Activated naive CD4-positive, alpha-beta T cell treated with anti-CD3 and anti-CD28 coated beads for 36 hours (primary cell): Measurements from ENCODE around the gene RNF34. TPM values are rescaled to one million over a fixed set of nuclear protein-coding genes. Genes with fewer than 3 reads are reported as not detected.

Source experiments
- CTCF ChIA-PET: fragments of 350-600 bp; sonication (Branson Sonifier 250); formaldehyde crosslinking; loops from one replicate; lab custom pipeline; 2021; ENCODE audit warnings: antibody characterized with exemption; lab: Charles Lee
- DNase-seq: peaks from one replicate; pipeline ENCODE4 v3.0.0-alpha.2; 2020
- H3K27ac Mint-ChIP-seq: one replicate; pipeline ENCODE4 v1.8.0; 2021; ENCODE audit warnings: mild to moderate bottlenecking, mixed read lengths
- H3K27me3 Mint-ChIP-seq: one replicate; pipeline ENCODE4 v1.8.0; 2021; ENCODE audit warnings: low read depth, mixed read lengths
- H3K36me3 Mint-ChIP-seq: one replicate; pipeline ENCODE4 v1.8.0; 2021; ENCODE audit warnings: low read depth, mixed read lengths
- H3K4me1 Mint-ChIP-seq: one replicate; pipeline ENCODE4 v1.8.0; 2021; ENCODE audit warnings: low read depth, mixed read lengths
- H3K4me3 Mint-ChIP-seq: one replicate; pipeline ENCODE4 v1.8.0; 2021; ENCODE audit warnings: mild to moderate bottlenecking, moderate library complexity, mixed read lengths
- H3K9me3 Mint-ChIP-seq: one replicate; pipeline ENCODE4 v1.8.0; 2021; ENCODE audit warnings: mixed read lengths
- intact Hi-C: fragments of 100-400 bp; cut with micrococcal nuclease; formaldehyde crosslinking; loops from one replicate; pipeline ENCODE4 v1.15.1; 2023
- total RNA-seq, 2 experiments: library from RNA; stranded (reverse); gene quantifications; one replicate each; pipeline ENCODE4 v1.2.3, GENCODE V29; 2021

Gene RNF34
- total RNA-seq, 2 experiments from 2014 or later = 54.1 to 57.0 TPM

DNA sequence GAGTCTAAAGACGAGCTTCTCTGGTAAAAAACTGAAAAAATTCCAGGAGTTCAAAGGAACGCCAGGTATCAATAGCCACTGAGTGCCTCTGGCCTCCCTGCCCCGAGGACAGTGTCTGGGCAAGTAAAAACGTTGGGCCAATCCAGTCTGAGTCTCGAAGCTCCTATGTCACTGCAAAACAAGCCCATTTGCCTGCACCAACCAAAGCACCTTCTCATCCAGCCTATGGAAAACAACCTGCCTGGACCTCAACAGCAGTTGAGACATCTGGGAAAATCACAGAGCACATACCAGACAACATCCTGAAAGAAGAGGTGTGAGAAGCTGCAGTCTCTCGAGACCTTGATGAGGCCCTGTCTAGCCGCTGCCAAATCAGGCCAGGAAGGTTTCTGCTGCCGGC lies 56.6 kb downstream of the RNF34 start:
- intact Hi-C loops = no loop called here
- CTCF ChIA-PET = interaction anchor here (0.6 to 9.2 kb wide), 5 partner anchors 14 to 484 kb away, joined by 3 to 65 read pairs (median 3); no protein-coding TSS in a partner anchor
- Mint-ChIP-seq H3K9me3 (no peaks in the 10 kb centered on the region), H3K4me1 (peaks cover 38% of the 10 kb centered on the region), H3K4me3 (no peak overlapping the region), H3K36me3 (no peaks in the 10 kb centered on the region), H3K27ac (no peak overlapping the region), H3K27me3 (no peaks in the 10 kb centered on the region)
- no peak for DNase-seq

DNA sequence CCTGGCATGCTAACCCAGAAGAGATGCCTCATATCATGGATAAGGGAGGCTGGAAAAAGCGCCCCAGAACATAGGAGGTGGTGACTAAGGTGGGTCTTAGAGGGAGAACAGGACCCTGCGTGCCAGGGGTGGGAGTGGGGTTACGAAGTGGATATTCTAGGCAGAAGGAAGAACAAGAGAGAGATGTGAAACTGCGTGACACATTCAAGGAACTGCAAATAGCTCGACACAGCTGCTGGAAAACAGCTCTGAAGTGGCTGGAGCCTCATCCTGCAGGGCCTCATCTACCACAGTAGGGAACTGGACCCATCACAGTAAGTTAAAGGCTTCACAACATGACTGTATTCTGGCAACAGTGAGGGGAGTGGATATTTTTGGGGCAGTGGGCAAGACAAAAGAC lies 61.1 kb downstream of the RNF34 start:
- CTCF ChIA-PET = interaction anchor here (0.8 to 1.0 kb wide), 3 partner anchors 34 to 126 kb away, joined by 3 to 5 read pairs (median 4); no protein-coding TSS in a partner anchor
- H3K4me1 Mint-ChIP-seq = peaks cover 55% of the 10 kb centered on the region
- no peaks in the 10 kb centered on the region for H3K27me3 Mint-ChIP-seq
- H3K27ac Mint-ChIP-seq = no peak overlapping the region
- DNase-seq = peak; percentile 21
- no peaks in the 10 kb centered on the region for H3K9me3 Mint-ChIP-seq
- H3K36me3 Mint-ChIP-seq = peaks cover 1% of the 10 kb centered on the region
- intact Hi-C loops = loop anchor here (10.0 kb wide), 1 partner anchor 224 kb away; no protein-coding TSS in a partner anchor
- no peak overlapping the region for H3K4me3 Mint-ChIP-seq

DNA sequence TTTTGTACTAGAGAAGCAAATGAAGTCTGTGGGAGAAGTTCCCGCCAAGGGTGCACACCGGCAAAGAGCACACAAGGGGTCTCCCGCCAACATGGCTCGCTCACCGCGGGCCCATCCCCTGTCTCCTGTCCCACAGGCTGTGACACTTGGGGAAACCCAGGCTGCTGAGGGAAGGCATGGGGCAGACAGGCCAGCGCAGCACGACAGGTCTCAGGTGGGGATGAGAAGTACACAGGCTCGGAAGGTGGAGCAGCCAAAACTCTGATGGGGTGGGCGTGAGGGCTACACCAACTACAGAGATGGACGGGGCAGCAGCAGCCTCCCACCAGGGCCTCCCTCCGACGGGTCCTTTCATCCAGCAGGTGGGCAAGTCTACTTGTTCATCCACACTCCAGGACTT lies 64.4 kb downstream of the RNF34 start:
- H3K4me1 Mint-ChIP-seq = peaks cover 46% of the 10 kb centered on the region
- CTCF ChIA-PET = interaction anchor here (0.7 to 1.4 kb wide), 3 partner anchors 14 to 21 kb away, joined by 3 to 7 read pairs (median 3); no protein-coding TSS in a partner anchor
- no peak overlapping the region for H3K27ac Mint-ChIP-seq
- no peaks in the 10 kb centered on the region for H3K27me3 Mint-ChIP-seq
- intact Hi-C loops = loop anchor here (10.0 kb wide), 1 partner anchor 220 kb away; no protein-coding TSS in a partner anchor
- DNase-seq = no peak
- H3K4me3 Mint-ChIP-seq = no peak overlapping the region
- H3K9me3 Mint-ChIP-seq = no peaks in the 10 kb centered on the region
- H3K36me3 Mint-ChIP-seq = peaks cover 3% of the 10 kb centered on the region

- no peaks in the 10 kb centered on the region for H3K27me3 Mint-ChIP-seq
Observed at GRCh38 chr12:121465921-121466793, 66.2 kb downstream of the RNF34 start.

DNA sequence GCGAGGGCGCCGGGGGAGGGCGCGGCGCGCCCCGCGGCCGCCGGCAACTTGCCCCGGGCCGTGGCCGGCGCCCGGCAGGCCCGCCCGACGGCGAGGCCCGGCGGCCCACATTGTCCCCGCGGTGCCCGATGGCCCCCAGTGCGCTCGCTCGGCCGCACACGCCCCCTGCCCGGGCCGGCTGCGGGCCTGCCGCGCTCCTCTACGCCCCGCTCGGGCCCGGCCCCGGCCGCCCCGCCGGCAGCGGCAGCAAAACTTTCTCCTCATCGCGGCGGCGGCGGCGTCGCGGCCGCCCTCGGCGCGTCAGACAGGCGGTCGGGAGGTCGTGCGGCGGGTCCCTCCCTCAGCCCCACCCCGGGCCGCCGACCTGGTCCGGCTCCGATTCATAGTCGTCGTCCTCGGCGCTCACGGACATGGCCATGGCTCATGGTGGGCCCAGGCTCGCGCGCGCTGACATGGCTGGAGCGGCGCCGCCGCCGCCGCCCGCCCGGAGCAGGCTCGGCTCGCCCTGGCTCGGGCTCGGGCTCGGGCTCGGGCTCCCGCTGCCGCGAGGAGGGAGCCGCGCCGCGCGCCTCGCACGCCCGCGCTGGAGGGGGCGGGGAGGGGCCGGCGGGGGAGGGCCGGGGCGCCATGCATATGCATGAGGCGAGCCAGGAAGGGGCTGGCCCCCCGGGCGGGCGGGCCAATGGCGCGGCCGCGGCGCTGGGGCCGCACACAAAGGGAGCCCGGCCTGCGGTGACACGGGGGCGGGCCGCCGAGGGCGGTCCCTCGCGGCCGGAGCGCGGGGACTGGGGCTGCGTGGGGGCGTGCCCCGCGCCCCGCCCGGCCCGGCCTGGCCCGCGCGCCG lies 67.1 kb downstream of the RNF34 start:
- peaks cover 20% of the 10 kb centered on the region for H3K4me1 Mint-ChIP-seq
- peak; percentile 87 for DNase-seq
- H3K4me3 Mint-ChIP-seq = peak overlapping the region; percentile 43
- CTCF ChIA-PET = no interaction called here
- intact Hi-C loops = loop anchor here (1.0 to 10.0 kb wide), 6 partner anchors 67 to 780 kb away; partner anchors contain the start of genes MLEC, PSMD9 and RNF34
- no peaks in the 10 kb centered on the region for H3K27me3 Mint-ChIP-seq
- H3K36me3 Mint-ChIP-seq = peaks cover 3% of the 10 kb centered on the region
- no peak overlapping the region for H3K27ac Mint-ChIP-seq
- no peaks in the 10 kb centered on the region for H3K9me3 Mint-ChIP-seq

More at GRCh38 chr12:121465921-121466793, 66.2 kb downstream of the RNF34 start:
- CTCF ChIA-PET = interaction anchor here (1.2 to 1.3 kb wide), 2 partner anchors 11 to 23 kb away, joined by 6 to 7 read pairs; no protein-coding TSS in a partner anchor
- peaks cover 29% of the 10 kb centered on the region for H3K4me1 Mint-ChIP-seq
- H3K4me3 Mint-ChIP-seq = peak overlapping the region; percentile 97
- DNase-seq = peak; percentile 34
- H3K36me3 Mint-ChIP-seq = peaks cover 3% of the 10 kb centered on the region
- intact Hi-C loops = loop anchor here (2.0 to 10.0 kb wide), 4 partner anchors 71 to 779 kb away; partner anchors contain the start of gene MLEC
- H3K9me3 Mint-ChIP-seq = no peaks in the 10 kb centered on the region
- peak overlapping the region; percentile 81 for H3K27ac Mint-ChIP-seq

DNA sequence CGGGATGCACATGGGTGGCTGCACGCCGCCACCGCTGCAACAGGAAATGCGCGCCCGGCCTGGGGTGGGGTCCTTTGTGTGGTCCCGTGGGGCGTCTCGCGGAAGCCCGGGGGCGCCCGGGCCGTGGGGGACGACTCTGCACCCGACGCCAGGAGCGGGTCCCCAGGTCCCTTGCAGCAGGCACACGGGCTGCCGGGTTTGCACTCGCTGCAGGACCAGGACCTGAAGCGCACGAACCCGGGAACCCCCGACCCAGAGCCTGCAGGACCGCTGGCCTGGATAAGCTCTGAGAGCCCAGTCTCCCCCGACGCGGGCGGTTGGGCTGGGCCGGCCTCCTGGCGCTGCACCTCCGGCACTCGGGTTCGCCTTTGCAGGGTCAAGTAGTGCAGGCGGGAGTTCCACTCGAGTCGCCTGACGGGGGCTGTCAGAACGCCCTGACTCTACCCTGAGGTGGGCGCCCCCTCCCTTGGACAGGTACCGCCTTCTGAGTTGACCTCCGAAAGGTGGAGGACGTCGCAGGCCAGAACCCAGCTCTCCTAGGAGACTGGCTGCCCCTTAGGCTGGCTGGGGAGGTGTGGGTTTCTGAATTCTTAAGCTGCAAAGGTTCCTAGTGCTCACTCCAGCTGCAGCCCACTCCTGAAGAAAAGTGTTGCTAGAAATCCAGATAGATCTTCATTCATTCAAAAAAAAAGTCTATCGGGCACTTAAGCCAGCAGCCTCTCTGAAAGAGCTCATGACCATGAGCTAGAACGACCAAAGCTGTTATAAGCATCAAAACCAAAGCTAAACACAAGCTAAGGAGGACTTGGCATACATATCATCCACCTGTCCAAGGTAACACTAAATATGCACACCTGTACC lies 68.0 kb downstream of the RNF34 start:
- Mint-ChIP-seq H3K27me3 (no peaks in the 10 kb centered on the region), H3K4me1 (peaks cover 19% of the 10 kb centered on the region), H3K9me3 (no peaks in the 10 kb centered on the region), H3K36me3 (peaks cover 3% of the 10 kb centered on the region), H3K27ac (no peak overlapping the region), H3K4me3 (peak overlapping the region; percentile 47)
- DNase-seq = no peak
- intact Hi-C loops = loop anchor here (1.0 to 10.0 kb wide), 6 partner anchors 68 to 781 kb away; partner anchors contain the start of genes MLEC, PSMD9 and RNF34
- CTCF ChIA-PET = interaction anchor here (0.8 to 1.3 kb wide), 4 partner anchors 9 to 32 kb away, joined by 3 to 6 read pairs (median 4); no protein-coding TSS in a partner anchor

GRCh38 chr12:121468499-121468801 lies 68.5 kb downstream of the RNF34 start:
- peak overlapping the region; percentile 1 for H3K4me3 Mint-ChIP-seq
- H3K36me3 Mint-ChIP-seq = peaks cover 3% of the 10 kb centered on the region
- H3K27ac Mint-ChIP-seq = no peak overlapping the region
- peaks cover 19% of the 10 kb centered on the region for H3K4me1 Mint-ChIP-seq
- intact Hi-C loops = loop anchor here (5.0 to 10.0 kb wide), 2 partner anchors 216 to 304 kb away; no protein-coding TSS in a partner anchor
- DNase-seq = no peak
- no peaks in the 10 kb centered on the region for H3K9me3 Mint-ChIP-seq
- CTCF ChIA-PET = interaction anchor here (0.8 to 1.3 kb wide), 4 partner anchors 9 to 31 kb away, joined by 3 to 6 read pairs (median 4); no protein-coding TSS in a partner anchor
- H3K27me3 Mint-ChIP-seq = no peaks in the 10 kb centered on the region

- Mint-ChIP-seq H3K36me3 (peaks cover 3% of the 10 kb centered on the region), H3K4me3 (no peak overlapping the region), H3K27me3 (no peaks in the 10 kb centered on the region), H3K9me3 (no peaks in the 10 kb centered on the region), H3K27ac (no peak overlapping the region), H3K4me1 (peaks cover 6% of the 10 kb centered on the region)
- intact Hi-C loops = no loop called here
- CTCF ChIA-PET = no interaction called here
- no peak for DNase-seq
Observed at GRCh38 chr12:121470751-121471150, 70.8 kb downstream of the RNF34 start.

- no peak overlapping the region for H3K27ac Mint-ChIP-seq
- H3K9me3 Mint-ChIP-seq = no peaks in the 10 kb centered on the region
- intact Hi-C loops = no loop called here
- CTCF ChIA-PET = no interaction called here
- H3K4me3 Mint-ChIP-seq = no peak overlapping the region
- no peaks in the 10 kb centered on the region for H3K36me3 Mint-ChIP-seq
- no peaks in the 10 kb centered on the region for H3K4me1 Mint-ChIP-seq
- no peak for DNase-seq
- H3K27me3 Mint-ChIP-seq = no peaks in the 10 kb centered on the region
Observed at GRCh38 chr12:121472150-121472905, 72.4 kb downstream of the RNF34 start.
